ENCODE results near the gene PRKAG2. TPM values are rescaled to one million over a fixed set of nuclear protein-coding genes. Genes with fewer than 3 reads are reported as not detected.

Gene PRKAG2
- total and polyA plus RNA-seq, 2 of the 13 experiments (the other 11 are each of a cell fraction or from before 2014, with no cell fraction given): 0.90 to 1.3 TPM

- no peak for TF ChIP-seq DMTF1 (CRISPR knock-in tag; IDR thresholded peaks at IDR 0.05)
- TF ChIP-seq NFKB2 (CRISPR knock-in tag; IDR thresholded peaks at IDR 0.05; ENCODE audit: borderline replicate concordance): no peak
- TF ChIP-seq ISX (CRISPR knock-in tag; conservative IDR thresholded peaks at IDR 0.05): no peak
- TF ChIP-seq ZNF362 (CRISPR knock-in tag; IDR thresholded peaks at IDR 0.05; ENCODE audit: borderline replicate concordance): no peak
- no peak for TF ChIP-seq ZNF503 (CRISPR knock-in tag; IDR thresholded peaks at IDR 0.05)
- no peak for TF ChIP-seq MXD3 (CRISPR knock-in tag; IDR thresholded peaks at IDR 0.05)
- no peak for TF ChIP-seq ELF3 (CRISPR knock-in tag; IDR thresholded peaks at IDR 0.05)
- no peak for TF ChIP-seq ZNF224 (CRISPR knock-in tag; IDR thresholded peaks at IDR 0.05)
- no peak for TF ChIP-seq LBX2 (CRISPR knock-in tag; IDR thresholded peaks at IDR 0.05; ENCODE audit: borderline replicate concordance)
- TF ChIP-seq ZNF777 (CRISPR knock-in tag; IDR thresholded peaks at IDR 0.05): no peak
- 0 out of 2 replicates have a peak, but pooled peaks have one; percentile 48 for TF ChIP-seq SP140L (CRISPR knock-in tag; IDR thresholded peaks at IDR 0.05; ENCODE audit: borderline replicate concordance)
- TF ChIP-seq ZNF543 (CRISPR knock-in tag; IDR thresholded peaks at IDR 0.05): no peak
- no peak for TF ChIP-seq MAFG (CRISPR knock-in tag; IDR thresholded peaks at IDR 0.05)
- no peak for TF ChIP-seq ZBTB34 (CRISPR knock-in tag; IDR thresholded peaks at IDR 0.05)
Observed at GRCh38 chr7:151808400-151809145, 68.3 kb downstream of the PRKAG2 start (continued).
